Measurements from ENCODE around the gene ADRB2.

The ADRB2 gene

DNA sequence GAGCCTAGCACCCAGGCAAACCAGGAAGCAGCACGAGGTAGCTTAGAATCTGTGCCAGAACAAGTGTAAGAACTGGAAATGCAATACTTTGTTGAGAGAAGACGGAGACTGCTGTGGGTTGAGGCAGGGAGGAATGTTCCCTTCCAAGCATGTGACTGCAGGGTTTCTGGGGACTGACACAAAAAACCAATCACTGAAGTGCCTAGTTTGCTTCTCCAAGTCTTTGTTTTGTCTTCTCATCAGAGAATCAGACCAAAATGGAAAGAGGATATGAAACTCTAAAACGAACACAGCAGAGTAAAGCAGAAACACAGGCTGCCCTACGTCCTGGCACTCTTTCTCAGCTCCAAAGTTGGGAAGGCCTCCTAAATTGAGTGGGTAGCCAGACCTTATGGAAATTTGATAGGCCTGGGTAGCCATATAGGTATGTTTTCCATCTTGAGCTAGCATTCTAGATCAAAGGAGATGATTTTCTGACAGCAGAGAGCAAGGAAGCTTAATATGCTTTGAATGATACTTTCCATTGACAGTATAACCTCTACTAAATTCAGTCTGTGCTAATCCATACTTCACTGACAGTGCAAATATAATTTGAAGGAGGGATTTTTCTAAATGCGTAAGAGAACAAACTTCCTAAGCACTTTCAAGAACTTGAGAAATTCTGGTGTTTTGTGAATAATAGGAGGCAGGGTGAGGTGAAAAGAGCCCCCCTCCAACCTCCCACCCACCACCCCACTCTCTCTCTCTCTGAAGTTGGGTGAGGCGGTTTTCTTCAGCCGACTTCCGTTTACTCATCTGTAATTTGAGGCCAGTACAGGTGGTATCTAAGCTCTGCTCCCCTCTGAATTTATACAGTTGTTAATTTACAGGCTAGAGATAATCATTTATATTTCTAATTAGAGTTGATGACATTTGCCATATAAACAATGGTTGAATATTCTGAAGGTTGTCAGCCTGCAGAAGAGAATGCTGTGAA lies 5.5 kb downstream of the ADRB2 start:
- no peak for DNase-seq

DNA sequence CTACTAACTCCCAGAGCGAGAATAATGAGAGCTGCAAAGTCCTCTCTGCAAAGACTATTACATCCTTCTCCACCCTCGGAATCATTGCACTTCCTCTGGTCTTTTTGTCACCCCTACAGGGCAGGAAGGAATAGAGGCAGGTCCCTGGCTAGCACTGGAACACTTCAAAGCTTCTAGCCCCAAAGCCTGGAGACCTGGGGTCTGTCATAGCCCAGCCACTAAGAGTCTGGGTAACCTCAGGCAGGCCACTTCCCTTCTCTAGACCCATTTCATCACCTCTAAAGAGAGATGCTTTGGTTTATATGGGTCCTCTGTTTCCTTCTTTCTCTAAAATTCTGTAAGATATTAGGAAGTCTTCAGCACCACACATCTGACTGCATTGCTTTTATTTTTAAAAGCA lies 6.7 kb downstream of the ADRB2 start:
- DNase-seq = no peak

DNA sequence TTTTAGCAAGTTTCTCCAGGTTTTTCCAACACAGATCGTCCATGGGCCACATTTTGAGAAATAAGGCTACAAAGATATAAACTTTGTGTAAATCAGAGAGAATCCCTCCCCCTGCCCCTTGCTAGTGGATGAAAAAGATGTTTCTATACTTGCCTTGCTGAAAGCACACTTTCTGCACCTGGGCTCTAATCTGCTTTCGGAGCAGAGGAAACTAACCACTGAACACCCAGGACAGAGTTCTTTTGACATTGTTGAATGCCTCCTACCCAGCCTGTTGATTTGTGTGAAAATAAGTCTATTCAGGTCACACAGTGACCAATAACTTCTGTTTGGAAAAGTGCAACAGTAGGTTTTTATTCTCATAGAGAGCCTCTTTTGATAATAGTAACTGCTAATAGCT lies 7.5 kb downstream of the ADRB2 start:
- no peak for DNase-seq

DNA sequence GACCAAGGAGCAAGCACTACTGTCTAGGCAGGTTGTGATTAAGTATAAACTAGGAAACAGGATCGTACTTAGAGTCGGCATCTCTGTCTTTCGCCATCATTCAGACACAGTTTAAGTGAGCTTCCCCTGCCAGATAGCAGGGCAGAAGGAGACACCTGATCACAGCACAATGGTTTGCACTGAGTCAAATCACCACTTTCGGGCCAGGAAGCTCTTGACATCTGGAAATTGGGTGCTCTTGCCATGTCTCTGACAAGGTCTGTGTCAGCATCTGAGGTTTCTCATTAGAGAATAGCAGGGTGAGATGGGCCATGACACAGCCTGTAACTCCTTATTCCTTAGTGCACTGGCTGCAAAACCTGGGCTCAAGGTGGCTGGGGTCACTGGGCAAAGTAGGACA lies 8.3 kb downstream of the ADRB2 start:
- no peak for DNase-seq

DNA sequence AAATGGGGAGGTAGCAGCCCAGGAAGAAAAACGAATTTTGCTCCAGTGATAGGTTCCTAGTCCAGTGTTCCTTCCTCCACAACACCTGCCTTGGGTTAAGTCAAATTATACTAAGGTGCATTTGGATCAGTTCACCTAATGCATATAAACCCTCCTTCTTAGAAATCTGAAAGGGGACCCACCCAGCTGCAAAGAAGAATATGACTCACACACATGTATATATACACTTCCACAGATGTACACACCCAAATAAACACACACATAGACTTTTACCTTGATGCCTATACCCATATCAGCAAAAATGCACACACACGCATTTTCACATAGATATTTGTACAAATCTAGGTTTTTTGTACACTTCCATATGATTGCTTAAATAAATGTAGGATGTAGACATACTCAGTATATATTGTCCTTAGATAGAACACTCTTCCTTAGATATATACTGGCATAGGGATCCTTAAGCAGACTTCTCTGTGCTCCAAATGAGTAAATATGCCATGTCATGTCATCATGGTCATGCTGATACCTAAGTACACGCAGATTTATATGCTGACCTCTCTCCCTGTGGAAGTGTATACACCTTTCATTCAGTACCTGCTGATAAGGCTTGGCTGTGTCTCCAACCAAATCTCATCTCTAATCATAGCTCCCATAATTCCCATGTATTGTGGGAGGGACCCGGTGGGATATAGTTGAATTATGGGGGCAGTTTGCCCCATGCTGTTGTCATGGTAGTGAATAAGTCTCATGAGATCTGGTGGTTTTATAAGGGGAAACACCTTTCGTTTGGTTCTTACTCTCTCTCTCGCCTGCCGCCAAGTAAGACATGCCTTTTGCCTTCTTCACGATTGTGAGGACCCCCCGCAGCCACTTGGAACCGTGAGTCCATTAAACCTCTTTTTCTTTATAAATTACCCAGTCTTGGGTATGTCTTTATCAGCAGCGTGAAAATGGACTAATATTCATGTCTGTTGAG lies 10.2 kb downstream of the ADRB2 start:
- DNase-seq = no peak

DNA sequence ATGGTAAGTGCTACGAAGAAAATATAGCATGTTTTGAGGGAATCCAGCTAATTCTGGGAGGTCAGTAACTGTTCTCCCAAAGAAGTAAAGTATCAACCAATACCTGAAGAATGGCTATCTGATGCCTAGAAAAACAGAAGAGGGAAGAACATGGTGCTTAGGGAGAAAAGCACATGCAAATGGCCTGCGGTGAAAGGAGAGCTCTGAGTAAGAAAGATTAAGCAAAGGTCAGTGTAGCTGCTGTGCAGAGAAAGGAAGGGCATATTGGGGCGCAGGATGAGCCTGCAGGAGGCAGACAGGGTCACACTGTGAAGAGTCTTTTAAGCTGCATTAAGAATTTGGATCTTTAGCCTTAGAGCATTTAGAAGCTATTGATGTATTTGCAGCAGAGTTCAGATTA lies 11.0 kb downstream of the ADRB2 start:
- no peak for DNase-seq

DNA sequence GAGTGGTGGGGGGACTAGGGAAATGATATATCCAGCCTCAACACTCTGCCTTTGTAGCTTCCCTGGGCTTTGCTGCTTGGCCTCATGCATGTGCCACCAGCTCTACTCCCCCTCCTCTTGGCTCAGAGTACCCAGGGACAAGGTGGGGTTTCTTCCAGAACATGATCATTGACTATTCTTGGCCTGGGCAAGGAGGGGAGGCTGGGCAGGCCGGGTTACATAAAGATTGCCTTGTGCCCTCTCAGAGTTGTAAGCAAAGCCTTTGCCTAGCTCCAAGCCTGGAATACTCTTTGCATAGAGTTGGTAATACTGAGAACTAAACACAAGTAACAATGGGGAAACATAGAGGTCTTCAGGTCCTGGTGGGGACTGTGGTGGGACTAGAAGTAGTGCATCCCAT lies 11.9 kb downstream of the ADRB2 start:
- no peak for DNase-seq

DNA sequence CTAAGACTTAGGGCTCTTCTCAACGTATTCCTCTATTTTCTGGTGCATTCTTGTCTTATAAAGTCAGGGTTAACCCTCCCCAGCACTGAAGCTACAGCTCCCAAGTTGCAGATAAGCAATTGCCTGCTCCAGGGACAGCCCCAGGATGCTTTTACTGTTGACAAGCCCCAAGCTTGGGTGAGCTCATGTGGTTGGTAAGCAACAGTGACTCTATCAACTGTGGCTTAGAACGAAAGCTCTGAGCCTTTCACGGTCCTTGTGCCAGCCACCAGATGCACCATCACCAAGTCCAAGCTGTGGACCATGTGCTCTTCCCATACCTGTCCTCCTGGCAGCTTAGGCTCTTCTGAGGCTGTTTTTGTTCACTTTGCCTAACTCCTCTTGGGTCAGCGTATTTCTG lies 13.5 kb downstream of the ADRB2 start:
- no peak for DNase-seq

DNA sequence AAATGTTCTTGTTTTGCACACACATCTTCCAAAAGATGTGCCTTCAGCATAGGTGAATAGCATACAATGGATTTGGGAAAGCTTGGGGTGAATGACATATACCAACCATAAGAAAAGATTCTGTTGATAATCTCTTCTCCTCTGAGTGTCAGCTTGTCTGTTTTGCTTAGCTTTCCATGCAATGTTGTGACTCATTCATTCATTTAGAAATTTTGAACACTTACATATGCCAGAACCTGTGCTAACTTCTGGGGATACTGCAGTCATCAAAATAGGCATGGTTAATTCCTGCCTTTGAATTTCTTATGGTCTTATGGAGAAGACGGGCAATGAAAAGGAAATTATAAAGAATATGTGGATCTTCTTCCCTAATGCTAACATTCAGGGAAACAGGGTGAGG lies 14.1 kb downstream of the ADRB2 start:
- DNase-seq = no peak

DNA sequence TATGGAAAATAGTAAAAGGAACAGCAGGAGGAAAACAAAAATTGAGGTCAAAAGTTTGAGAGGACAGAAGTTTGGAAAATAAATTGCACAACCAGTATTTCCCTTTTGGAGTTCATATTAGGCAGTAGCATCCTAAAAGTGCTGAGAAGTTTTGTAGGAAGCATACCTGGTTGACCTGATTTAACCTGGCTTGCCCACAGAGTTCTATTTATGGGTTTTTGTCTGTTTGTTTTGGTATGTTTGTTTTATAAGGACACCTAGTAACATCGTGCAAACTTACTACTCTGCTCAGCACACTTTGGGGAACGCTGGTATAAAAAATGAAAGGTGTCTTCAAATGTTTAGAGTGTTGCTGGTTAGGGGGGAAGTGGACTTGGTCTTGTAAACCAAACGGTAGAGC lies 15.1 kb downstream of the ADRB2 start:
- no peak for DNase-seq

DNA sequence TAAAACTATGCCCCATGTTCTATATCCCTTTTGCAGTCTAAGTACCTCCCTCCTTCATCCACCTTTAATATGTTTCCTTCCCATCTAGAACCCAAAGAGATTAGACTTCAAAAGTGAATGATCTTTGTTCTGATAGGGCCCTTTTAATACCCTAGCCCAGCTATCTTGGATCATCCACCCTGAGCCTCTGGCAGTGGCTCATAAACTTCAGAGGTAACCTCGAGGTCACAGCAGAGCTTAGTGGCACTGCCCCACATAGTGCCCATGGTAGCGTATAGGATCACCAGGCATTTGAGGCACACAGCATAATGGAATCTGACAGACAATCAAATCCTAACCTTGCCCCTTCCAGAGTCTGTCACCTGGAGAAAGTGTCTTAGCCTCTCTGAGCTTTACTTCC lies 15.8 kb downstream of the ADRB2 start:
- no peak for DNase-seq

DNA sequence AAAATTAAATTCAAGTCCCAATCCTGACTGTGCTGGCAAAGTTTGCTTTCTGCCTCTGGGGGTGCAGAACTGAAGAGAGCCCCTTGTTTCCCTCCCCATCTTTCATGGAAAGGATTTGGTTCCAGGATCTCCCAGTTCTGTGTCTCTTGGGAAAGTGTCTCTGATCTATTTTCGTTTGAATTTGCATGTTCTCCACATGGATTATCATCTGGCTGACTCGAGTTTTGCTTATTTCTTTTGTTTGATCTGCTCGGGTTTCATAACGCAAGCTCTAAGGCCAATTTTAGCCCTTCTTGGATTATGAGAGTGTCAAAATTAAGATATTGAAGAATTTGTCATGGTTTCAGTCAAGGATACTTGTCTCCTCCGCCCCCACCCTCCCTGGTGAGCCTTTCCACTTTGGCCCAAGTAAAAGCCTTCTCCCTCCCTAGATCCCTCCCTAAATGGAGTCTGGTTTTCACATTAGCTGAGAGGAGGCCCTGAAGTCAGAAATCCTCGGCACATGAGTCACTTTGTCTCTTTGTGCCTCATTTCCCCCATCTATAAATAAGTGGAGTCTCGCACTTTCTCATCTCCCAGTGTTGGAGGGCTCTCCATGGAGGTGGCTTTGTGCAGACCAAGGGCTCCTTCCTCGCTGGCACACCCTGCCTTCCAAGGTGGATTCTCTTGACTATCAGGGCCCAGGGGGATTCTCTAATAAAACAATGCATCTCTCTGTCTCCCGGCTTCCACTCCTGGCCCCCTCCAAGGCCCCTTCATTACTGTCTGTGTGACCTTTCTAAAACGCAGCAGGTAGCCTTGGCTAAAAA lies 17.3 kb downstream of the ADRB2 start:
- DNase-seq = no peak

DNA sequence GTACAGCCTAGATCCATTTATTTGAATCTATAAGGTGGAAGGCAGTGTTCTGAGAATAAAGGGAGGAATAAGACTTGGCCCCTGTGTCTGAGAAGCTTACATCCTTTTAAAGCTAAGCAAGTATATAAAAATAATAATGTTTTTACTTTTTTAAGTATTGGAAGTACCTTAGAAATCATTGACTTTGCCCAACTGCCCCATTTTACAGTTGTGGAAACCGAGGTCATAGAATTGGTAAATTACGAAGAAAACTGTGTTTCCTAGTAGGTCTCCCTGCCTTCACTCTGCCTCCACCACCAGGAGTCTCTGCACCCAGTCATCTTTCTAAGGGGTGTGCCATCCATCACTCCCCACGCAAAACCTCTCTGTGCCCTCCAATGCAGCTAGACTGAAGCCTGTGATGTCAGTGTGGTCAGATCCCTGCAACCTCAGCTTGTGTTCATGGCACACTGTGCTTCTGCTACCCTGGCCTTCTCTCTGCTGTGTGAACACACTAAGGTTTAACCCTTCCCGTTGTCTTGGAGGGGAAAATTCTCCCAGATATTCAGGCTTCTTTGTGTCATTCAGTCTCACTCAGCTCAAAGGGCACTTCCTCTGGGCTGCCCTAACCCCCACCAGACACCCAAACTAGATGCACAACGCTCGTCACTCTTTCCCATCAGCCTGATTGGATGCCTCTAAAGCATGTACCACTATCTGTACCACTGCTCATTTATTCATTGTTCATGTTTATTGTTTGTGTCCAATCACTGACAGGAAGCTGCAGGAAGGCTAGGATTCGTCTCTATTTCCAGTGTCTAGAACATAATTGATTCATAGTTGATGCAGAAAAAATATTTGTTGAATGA lies 18.2 kb downstream of the ADRB2 start:
- DNase-seq = no peak

DNA sequence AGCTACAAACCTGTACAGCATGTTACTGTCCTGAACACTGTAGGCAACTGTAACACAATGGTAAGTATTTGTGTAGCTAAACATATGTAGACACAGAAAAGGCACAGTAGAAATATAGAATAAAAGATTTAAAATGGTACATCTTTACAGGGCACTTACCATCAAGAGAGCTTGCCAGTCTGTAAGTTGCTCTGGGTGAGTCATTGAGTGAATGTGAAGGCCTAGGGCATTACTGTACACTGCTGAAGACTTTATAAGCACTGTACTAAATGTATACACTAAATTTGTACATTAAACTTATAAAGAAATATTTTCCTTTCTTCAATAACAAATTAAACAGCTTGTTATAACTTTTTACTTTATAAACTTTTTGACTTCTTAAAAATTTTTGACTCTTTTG lies 20.5 kb downstream of the ADRB2 start:
- DNase-seq = no peak

DNA sequence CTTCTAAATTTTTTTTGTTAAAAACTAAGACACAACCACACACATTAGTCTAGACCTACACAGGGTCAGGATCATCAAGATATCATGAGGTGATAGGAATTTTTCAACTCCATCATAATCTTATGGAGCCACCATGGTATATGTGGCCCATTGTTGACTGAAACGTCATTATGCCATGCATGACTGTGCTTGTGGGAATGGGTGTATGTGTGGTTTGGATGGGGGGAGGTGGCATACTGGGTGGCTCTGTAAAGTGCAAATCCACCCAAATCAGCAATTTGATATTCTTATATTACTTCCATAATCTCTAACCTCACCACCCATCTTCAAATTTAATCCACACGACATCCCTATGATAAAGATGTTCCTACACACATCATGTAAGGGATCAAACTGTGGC lies 21.0 kb downstream of the ADRB2 start:
- DNase-seq = no peak

DNA sequence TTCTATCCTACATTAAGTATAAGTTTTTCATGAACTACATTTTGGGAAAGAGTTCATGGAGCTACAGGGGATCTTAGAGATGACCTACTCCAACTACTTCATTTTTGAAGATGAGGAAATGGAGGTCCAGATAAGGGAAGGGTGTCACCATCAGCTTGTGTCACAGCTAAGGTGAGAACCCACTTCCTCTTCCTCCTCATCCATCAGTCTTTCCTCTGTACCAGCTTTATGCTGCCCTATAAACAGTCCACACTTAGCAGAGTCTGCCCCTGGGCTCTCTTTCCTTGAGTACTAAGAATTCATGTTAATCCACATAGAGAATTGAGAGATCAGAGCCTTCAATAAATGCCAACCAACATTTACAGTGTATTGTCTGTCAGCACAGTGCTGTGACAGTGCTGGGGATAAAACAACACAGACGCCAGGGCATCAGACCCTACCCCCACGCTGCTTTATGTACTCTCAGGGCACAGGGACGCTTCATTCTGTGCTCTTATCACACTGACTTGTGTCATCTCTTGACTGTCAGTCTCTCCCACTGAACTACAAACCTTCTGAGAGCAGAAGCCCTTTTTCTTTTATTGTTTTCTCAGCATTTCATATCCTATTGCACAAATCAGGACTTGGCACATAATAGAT lies 22.1 kb downstream of the ADRB2 start:
- no peak for DNase-seq

DNA sequence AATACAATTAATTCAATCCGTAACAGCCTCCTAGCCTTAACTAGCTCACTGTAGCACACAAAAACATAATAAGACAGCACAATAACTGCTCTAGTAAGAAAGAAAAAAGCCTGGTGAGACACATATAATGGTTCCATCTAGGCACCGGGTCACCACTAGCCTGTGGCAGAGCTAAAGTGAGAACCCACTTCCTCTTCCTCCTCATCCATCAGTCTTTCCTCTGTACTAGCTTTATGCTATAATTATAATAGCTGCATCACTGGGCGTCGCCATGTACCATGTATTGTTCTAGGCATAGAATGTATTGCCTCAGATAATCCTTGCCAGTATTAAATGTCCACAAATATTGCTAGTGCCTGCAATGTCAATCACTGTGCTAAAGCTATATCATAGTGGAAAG lies 23.1 kb downstream of the ADRB2 start:
- DNase-seq = no peak

DNA sequence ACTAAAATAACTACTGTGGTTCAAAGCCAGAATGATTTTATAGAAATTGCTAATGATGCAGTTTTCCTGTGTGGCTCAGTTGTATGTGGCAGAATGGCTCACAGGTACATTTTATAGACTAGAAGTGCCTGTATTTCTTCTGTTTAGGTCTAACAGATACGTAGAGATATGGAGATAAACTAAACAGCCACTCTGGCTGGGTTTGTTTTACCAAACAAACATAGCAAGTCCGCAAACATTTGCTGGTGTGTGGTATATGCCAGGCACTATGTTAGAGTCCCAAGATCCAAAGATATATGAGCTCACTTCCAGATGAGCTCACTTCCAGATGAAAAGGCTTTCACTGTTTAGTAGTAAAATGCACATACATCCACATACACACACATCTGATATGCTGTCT lies 24.4 kb downstream of the ADRB2 start:
- no peak for DNase-seq

DNA sequence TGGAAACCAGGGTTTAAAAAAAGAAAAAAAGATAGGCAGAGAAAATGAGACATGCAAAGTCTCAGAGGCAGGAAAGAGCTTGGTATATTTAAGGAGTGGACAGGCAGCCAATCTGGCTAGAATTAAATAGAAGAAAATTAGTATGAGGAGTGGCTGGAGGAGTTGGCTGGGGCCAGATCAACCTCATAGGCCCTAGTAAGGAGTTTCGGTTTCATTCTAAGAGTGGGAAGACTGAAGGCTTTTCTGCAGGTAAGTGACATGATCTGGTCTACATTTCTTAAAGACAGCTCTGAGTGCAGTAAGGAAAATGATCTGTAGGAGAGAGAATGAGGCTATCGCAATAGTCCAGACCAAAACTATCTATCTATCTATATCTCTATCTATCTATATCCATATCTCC lies 27.5 kb downstream of the ADRB2 start:
- no peak for DNase-seq

DNA sequence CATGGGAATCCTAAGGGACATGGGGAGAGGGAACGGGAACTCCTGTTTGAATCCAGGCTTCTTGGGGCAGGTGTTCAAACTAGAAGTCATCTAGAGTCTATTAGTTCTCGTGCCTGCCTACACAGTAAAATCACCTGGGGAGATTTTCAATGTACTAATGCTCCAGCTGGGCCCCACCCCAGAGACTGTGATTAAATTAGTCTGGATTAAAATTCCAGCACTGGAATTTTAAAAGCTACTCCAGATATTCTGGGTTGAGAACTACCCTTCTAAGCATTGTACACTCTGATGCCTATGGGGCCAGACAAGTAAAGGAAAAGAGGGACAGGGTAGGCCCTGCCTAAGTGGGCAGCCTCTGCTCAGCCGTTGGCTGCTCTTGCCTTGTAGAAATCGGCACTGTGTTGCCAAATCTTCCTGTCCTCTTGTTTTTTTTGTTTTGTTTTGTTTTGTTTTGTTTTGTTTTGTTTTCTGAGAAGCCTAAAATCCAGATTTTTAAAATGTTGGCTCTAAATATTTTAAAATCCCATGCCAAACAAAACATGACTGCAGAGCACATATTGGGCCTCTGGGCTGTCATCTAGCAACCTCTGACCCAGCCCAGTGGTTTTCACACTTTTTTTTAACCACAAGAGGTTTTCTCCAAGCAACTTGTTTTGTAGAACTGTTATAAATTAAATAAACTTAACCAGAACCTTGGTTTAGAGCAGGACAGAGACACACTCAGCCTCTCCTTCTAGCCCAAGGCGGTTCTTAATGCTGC lies 29.0 kb downstream of the ADRB2 start:
- DNase-seq = no peak

DNA sequence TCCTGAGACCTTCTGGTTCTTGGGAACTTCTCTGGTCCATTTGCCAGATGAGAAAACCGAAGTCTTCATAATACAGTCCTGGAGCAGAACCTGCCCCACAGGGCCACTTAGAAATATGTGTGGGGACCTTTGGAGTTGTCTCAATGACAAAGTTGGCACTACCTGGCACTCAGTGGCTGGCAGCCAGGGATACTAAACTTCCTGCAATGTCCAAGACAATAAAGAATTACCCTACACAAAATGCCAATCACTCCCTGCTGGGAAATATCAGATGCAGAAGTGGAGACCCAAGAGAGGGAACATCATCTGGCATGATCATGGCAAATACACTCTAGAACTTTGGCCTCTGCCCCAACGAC lies 29.6 kb downstream of the ADRB2 start:
- DNase-seq = no peak

Measured in stimulated activated CD4-positive, alpha-beta T cell treated with anti-CD3 and anti-CD28 coated beads, Interleukin-4, amount 100 ng/mL, for 1 hour (primary cell).